Muscle of back (tissue), 13 donors: ENCODE data around the gene PPP2R1B. TPM values are rescaled to one million over a fixed set of nuclear protein-coding genes. Genes with fewer than 3 reads are reported as not detected.
A peak's percentile ranks its signal among the peaks of the same experiment; 100 is the strongest.

Experiments used
- DNase-seq, 3 donors: peaks; one replicate each; pipeline versions ENCODE4 v3.0.0 to v3.0.0-alpha.2; 2013
- long read RNA-seq, 9 donors: transcript quantifications; one replicate each; lab custom pipeline, GENCODE V29; 2026
- polyA plus RNA-seq, 10 donors: library from polyadenylated mRNA; unstranded; fragments of 120-200 nt; gene quantifications; one replicate each; pipeline ENCODE4 v1.2.1, GENCODE V29; 2013; ENCODE audit not compliant: insufficient read length in 10 of 10

The PPP2R1B gene
- polyA plus RNA-seq, result 10 to 100 TPM in 8 of 10 donors, 1 to 10 TPM in 2; 8.9 to 16.1 (median 11.0) TPM
- long read RNA-seq, donor 1, result 0 reads
- long read RNA-seq, donor 2, full-length matches to known transcripts, result 1 of 1 reads
- long read RNA-seq, donor 2, partial matches to known transcripts, result 0 of 1 reads
- long read RNA-seq, donor 2, other reads (novel, unspliced or antisense), result 0 of 1 reads
- long read RNA-seq, donor 3, result 0 reads
- long read RNA-seq, donor 4, full-length matches to known transcripts, result 1 of 1 reads
- long read RNA-seq, donor 4, partial matches to known transcripts, result 0 of 1 reads
- long read RNA-seq, donor 4, other reads (novel, unspliced or antisense), result 0 of 1 reads
- long read RNA-seq, donor 5, full-length matches to known transcripts, result 1 of 36 reads
- long read RNA-seq, donor 5, partial matches to known transcripts, result 35 of 36 reads
- long read RNA-seq, donor 5, other reads (novel, unspliced or antisense), result 0 of 36 reads
- long read RNA-seq, donor 6, result 0 reads
- long read RNA-seq, donor 7, full-length matches to known transcripts, result 1 of 1 reads
- long read RNA-seq, donor 7, partial matches to known transcripts, result 0 of 1 reads
- long read RNA-seq, donor 7, other reads (novel, unspliced or antisense), result 0 of 1 reads
- long read RNA-seq, donor 8, partial matches to known transcripts, result 0 of 1 reads
- long read RNA-seq, donor 8, other reads (novel, unspliced or antisense), result 0 of 1 reads
- long read RNA-seq, donor 9, result 0 reads

DNA sequence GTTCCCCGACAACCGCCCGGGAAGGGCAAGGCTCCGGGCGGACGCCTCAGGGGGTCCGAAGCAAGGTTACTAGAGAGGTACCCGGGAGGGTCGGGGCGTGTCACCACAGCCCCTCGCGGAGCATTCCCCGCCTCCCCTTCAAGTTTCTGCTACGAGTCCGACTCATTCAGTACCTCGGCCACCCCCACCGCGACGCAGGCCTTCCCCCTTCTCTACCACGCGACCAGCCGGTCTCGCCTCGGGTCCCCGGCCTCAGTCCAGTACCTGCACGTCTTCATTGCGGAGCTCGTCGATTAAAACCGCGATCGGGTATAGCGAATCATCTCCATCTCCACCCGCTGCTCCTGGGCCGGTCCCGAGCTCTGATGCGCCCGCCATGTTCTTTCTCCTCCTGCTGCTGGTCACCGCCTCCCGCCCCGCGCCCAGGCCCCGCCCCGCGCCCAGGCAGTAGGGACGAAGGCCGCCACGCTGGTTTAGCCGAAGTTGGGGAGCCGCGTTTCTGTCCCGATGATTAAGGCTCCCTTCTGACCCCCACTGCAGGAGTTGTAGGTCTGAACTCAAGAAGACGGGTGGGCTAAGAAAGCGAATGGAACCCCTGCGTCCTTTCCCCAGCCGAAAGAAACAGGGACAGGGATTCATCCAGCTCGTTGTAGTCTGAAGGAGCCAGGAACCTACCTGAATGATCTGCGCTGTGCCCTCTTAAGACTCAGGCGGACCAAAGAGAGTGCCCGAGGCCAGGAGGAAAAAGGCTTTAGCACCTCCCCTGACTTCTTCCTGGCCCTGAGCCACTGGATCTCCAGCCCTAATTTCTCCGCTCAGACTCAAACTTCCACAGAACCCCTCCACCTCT, at the start of gene PPP2R1B:
Gene PPP2R1B, minus strand, starts transcription at position 406 of the 850 bp plus-strand sequence. Its CDS starts 28 bp downstream, at position 378.
- DNase-seq, result peak; percentile 64 to 96 (median 75)

DNA sequence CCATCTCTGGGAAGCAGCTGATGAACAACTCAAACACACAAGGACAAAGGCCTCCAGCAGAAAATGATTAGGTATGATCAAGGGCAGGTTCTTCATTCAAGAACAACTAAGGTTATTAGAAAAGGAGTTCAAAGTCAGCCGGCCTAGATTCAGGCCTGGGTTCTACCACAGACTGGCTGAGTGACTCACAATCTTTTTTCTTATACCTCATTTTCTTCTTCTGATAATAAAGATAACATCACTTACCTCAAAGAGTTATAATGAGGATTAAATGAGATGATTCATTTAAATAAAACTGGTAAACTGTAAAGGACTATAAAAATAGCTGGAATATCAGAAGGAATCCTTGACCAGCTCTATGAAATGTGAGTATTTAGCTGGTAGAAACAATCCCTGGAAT, 49.3 kb upstream of the PPP2R1B start:
- no peak for DNase-seq

DNA sequence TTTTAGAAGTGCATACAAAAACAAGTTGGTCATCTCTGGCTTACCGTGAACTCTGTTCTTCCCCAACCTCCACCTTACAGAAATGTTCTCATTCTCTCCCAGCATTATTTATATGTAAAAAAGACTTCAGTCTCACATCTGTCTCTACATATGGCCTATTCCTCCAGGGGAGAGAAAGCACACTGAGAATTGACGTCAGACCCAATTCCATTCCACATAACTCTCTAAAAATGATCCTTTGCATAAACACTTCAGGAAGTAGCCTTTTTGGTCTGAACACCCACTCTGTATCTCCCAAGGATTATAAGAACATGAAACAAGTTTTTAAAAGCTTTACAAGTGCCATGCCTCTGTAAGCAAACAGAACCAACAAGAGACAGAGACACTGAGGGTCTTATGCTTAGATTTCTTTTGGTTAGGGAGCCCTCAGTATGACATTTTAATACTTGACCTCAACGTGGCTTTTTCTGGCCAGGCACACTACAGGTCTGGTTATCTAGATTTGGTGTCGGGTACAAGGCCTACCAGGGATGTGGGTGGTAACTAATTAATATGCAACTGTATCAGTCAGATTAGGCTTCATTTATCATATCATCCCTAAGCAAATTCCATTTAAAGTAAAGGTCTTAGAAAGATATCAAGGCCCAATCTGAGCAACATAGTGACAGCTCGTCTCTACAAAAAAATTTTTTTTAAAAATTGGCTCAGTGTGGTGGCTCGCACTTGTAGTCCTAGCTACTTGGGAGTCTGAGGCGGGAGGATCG, 48.5 kb upstream of the PPP2R1B start:
- DNase-seq, result peak; percentile 29 to 61 (median 36)

DNA sequence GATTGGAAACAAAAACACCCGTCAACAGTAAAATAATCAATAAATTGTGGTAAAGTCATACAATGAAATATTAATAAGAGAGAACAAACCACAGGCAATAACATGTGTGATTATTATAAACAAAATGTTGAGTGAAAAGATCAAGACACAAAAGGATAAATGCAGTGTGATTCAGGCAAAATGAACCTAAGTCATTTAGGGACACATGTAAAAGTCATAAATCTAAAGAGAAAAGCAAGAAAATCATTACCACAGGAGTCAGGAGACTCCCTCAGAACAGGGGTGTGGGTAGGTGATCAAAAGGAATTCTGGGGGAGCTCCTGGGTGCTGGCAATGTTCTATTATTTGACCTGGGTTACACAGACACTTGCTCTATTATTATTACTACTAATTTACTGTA, 47.9 kb upstream of the PPP2R1B start:
- no peak for DNase-seq

DNA sequence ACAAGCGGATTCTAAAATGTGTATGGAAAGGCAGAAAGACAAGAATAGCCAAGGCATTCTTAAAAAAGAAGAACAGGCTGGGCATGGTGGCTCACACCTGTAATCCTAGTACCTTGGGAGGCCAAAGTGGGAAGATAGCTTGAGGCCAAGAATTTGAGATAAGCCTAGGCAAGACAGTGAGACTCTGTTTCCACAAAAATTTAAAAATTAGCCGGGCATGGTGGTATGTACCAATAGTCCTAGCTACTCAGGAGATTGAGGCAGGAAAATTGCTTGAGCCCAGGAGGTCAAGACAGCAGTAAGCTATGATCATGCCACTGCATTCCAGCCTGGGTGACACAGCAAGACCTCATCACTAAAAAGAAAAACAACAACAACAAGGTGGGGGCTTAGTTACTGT, 46.0 kb upstream of the PPP2R1B start:
- no peak for DNase-seq

DNA sequence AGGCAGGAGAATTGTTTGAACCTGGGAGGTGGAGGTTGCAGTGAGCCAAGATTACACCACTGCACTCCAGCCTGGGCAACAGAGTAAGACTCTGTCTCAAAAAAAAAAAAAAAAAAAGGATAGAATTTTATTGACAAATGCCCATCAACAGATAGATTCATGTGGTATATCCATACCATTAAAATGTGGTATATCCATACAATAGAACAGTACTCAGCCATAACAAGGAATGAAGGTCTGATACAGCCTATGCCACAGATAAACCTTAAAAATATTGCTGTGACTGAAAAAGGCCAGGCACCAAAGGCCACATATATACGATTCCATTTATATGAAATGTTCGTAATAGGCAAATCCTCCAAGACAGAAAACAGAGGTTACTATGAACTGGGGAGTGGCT, 45.3 kb upstream of the PPP2R1B start:
- no peak for DNase-seq

DNA sequence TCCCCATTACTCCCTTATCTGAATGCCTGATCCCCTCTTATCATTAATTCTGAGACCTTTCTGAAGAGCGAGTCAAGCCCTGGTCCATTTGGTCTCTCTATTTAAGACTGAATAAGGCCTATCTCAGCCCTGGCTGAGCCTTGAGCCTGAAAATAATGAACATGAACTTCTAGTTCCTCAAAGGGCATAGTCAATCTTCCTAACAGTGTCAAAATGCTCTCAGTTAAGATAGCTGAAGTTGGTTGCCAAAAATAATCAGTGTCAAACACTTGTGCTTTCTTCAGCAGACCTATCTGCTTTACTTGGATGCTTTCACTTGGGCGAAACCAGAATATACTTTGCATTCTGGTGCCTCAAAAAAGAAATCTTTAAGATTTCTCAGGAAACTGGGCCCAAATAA, 42.6 kb upstream of the PPP2R1B start:
- no peak for DNase-seq

DNA sequence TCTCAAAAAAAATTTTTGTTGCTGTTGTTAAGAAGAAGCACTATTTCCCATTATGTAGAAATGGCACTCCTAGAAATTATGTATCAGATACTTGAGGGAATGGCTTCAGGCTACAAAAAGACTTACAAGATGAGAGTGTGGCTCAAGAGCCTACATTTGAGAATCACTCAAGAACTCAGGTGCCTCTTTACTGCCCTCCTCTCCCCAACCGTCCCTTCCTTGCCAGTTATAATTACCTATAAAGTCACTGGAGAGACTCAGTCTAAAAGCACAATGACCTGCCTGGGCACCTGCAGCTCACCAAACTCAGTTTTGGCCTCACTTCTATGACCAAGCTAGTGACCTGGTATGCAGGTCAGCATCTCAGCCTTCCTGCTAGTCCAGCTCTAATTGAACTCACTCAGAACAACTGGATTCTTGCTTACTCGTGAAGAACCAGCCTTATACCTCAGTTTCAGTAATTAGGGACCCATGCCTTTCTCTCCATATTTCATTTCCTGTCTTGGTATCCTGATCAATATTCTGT, 41.9 kb upstream of the PPP2R1B start:
- DNase-seq, result no peak

DNA sequence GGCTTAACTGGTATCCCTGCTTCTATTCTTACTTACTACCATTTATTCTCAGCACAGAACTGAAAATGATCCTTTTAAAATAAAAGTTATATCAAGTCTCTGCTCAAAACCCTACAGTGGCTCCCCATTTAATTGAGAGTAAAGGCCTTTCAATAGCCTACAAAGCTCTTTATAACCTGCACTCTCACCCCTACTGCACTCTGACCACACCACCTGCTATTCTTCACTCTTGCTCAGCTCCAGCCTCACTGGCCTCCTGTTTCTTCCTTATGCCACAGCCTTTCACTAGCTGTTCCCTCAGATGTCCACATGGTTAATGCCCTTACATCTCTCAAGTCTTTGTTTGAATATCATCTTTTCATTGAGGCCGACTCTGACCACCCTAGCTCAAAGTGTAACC, 40.9 kb upstream of the PPP2R1B start:
- no peak for DNase-seq

DNA sequence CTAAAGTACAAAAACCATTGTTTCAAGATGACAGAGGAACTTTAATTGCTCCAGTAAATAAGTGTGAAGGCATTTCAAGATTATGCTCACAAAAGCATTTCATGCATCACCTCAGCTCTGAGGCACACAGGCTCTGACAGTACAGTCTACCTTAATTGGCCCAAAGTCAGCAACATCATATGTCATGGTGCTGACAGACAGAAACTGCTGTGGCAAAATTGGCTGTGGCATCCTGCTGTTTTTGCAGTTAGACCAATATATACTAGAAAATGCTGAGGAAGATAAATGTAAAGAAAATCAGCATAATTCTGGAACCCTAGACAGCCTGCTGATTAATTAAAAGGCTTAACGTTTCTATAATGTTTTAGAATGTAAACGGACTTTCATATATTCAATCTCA, 34.9 kb upstream of the PPP2R1B start:
- DNase-seq, result no peak

DNA sequence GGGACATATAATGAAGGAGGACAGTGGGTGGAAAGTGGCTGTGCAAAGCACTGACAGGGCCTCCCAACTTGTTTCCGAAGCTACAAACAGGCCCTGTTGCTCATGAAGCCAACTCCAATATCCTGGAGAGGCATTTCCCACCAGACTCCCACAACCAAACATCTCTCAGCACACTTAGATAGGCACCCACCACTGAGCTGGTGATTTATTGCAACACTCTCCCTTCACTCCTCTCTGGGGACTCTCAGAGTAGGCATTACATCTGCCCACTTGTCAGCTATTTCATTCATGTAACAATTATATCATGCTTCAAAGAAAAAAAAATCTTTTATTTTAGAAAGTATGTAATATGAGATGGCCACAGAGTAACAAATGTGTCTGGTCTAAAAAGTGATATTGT, 32.1 kb upstream of the PPP2R1B start:
- DNase-seq, result no peak

DNA sequence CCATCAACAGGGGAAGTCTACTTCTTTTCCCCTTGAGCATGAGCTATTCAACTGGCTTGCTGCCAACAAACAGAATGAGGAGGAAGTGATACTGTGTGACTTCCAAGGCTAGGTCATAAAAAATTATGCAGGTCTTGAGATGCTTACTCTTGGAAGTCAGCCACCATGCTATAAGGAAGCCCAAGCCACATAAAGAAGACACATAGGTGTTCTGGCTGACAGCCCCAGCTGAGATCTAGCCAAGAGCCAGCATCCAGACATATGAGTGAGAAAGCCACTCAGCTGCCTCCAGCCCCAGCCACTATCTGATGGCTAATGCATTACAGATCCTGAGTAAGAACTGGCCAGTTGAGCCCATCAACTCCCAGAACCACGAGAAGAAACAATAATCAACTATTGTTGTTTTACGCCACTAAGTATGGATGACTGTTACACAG, 31.0 kb upstream of the PPP2R1B start:
- peak in 2 of 3 donors; percentile 20 to 39 for DNase-seq

DNA sequence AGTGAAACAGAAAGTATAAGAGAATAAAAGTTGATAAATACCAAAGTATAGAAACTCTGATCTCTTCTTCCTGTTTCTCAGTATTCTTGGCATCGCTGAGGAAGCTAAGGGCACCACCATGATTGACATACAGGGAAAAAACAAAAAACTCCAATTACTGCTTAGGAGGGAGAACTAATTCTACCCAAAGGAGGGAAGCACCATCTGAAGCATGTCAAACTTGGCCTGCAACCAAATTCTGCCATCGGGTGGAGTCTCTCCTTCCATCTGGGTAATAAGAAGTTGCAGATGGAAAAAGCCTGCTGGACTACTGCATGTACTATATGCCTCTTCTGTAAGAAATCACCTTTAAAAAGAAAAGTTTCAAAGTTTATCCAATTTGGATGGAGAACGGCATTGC, 30.5 kb upstream of the PPP2R1B start:
- no peak for DNase-seq

DNA sequence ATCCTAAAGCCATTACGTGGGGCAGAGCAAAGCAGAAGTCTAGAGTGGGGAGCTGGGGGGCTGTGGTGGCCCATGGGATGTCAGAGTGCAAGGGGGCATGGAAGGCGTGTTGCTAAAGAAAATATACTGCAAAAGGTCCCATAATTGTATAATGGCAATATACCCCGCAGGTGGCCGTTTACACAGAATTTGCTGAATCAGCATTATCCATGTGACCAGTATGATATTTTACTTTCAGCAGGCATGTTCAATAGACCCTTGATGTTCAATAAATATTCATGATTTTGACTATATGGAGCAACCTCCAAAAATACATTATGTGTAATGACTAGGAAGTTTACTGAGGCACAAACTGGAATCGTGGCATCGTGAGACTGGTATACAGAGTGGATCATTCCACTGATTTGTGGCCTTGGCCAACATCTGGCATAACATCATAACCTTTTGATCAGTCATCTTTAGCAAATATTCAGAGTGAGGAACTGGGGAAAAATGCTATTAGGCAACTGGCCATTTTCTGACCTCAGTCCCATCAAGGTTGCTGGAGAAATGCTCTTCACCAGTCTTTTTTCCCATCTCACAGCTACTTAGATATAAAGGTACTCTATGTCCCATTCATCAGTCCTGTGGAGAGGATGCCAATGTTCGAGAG, 29.3 kb upstream of the PPP2R1B start:
- DNase-seq, result no peak

DNA sequence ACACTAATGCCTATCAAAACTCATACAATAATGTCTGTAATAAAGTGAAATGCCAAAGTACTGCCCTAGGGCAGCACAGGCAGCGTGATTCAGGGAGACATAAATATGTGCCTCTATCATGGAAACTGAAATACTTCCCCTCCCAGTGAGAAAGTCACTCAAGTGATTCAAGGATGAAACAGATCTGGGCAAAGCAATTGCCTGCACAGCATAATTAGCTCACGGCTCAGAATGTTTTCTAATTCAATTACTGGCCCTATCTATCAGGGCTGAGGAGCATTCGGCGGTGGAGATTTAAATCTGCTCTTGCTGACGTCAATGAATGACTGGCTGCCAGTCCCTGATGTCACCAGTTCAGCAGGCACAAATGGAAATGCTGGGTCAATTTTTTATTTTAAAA, 27.7 kb upstream of the PPP2R1B start:
- DNase-seq, result no peak

DNA sequence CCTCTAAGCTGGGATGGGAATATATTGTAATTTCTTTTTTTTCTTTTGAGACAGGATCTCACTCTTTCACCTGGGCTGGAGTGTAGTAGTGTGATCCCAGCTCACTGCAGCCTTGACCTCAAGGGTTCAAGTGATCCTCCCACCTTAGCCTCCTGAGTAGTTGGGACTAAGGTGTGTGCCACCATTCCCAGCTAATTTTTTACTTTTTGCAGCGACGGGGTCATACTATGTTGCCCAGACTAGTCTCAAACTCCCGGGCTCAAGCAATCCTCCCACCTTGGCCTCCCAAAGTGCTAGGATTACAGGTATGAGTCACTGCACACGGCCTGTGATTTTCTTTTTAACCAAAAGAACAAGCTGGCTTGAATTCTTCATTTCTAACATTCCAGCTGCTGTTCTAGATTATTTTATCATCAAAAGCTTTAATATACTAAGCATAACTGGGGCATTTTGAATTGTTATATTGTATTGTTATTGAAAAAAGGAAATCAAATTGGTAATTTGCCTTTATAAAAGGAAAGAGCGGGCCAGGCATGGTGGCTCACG, 26.8 kb upstream of the PPP2R1B start:
- no peak for DNase-seq

DNA sequence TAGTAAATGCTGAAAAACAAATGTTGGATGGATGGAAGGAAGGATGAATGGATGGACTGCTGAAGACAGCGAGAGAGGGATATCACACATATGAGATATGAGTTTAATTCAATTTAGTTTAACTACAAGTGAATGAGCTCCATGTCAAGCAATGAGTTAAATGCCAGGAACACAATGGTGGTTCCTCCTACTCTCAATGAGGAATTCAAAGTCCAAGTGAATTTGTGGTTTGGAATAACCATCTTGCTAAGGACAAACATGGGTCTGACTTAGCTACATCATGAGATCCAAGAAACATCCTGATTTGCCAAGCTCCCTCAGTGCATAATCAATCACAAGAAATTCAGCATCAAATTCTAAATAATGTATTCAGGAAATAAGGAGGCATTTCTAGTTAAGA, 26.1 kb upstream of the PPP2R1B start:
- no peak for DNase-seq

DNA sequence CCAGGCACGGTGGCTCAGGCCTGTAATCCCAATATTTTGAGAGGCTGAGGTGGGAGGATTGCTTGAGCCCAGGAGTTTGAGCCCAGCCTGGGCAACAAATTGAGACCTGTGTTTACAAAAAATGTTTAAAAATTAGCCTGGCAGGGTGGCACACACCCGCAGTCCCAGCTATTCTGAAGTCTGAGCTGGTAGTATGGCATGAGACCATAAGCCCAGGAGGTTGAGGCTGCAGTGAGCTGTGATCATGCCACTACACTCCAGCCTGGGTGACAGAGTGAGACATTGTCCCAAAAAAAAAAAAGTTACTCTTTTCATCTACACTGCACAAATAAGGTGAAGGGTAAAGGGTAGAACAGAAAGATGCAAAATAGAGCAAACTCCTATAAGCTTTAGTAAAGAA, 22.3 kb upstream of the PPP2R1B start:
- no peak for DNase-seq

DNA sequence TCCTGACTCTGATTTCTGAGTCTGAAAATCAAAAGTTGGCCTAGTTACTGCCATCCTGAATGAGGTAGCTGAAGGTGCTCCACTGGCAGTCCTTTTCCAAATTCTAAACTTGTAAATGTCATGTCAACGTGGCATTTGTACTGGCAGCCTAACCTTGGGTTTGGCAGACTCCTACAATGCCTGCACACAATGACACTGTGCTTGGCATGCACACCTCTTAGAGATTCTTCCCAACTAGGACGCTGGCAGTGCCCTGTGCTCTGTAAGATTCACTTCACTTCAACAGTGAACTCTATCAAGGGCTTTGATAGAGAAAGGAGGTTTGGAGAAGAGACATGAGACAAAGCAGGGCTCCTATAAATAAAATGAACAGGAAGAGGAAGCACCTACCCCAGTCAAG, 21.9 kb upstream of the PPP2R1B start:
- DNase-seq, result no peak

DNA sequence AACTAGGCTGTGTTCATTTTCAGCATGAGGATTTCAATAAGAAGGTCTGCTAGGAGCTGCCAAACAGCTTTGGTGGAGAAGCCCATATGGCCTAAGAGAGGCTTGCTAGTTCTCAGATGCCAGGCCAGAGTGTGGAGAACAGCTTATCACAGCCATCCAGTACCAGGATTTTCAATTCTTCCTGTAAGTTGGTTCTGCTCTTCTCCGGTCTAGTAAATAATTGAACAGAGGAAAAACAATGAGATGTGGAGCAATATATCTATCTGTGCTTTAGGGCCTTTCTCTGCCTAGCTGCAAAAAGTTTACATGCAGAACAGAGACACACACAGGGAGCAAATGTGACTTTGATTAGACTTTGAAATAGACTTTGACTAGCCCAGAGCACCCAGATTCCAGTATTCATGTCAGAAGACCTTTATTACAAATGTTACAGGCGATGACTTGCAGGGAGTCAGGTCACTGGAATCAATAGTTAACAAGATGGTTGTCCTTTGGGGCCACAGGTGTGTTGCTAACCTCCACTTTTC, 19.8 kb upstream of the PPP2R1B start:
- no peak for DNase-seq
